ENCODE results near the gene TBPL1. TPM values are rescaled to one million over a fixed set of nuclear protein-coding genes. Genes with fewer than 3 reads are reported as not detected.
"Not testable (repeated sequence)": the region's sequence is repeated elsewhere in the genome, so short reads cannot be mapped to it uniquely, and the experiment has no call there.

The TBPL1 gene
- total and polyA plus RNA-seq, 11 donors: 9.9 to 20.3 (median 16.0) TPM

DNA sequence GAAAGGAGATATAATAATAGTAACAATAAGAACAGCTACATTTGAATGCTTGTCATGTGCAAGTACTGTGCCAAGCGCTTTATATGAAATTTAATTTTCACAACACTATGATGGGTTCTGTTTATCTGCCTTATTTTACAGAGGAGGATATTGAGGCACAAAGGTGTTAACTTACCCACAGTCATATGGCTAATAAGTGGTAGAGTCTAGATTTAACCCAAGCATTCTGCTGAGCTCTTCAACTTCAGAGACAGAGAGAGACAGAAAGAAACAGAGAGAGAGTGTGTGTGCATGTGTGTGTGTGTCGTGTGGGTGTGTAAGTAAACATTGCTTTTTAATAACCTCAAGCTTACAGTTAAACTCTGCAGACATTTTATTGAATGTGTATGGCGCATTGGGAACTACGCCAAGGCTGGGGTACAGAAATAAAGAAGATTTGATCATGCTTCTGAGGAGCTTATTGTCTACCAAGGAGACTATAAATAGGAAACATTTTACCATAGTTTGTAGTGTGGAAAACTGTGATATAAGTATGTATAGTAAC, 12.9 kb downstream of the TBPL1 start:
- TF ChIP-seq POLR2A (IDR thresholded peaks at IDR 0.05): no peak
- TF ChIP-seq, protein P1, sequence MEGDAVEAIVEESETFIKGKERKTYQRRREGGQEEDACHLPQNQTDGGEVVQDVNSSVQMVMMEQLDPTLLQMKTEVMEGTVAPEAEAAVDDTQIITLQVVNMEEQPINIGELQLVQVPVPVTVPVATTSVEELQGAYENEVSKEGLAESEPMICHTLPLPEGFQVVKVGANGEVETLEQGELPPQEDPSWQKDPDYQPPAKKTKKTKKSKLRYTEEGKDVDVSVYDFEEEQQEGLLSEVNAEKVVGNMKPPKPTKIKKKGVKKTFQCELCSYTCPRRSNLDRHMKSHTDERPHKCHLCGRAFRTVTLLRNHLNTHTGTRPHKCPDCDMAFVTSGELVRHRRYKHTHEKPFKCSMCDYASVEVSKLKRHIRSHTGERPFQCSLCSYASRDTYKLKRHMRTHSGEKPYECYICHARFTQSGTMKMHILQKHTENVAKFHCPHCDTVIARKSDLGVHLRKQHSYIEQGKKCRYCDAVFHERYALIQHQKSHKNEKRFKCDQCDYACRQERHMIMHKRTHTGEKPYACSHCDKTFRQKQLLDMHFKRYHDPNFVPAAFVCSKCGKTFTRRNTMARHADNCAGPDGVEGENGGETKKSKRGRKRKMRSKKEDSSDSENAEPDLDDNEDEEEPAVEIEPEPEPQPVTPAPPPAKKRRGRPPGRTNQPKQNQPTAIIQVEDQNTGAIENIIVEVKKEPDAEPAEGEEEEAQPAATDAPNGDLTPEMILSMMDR (IDR thresholded peaks at IDR 0.05): no peak
- Histone ChIP-seq H3K27me3 (no peaks in the 10 kb centered on the region), H3K4me1 (peaks cover 0 to 21% (median 9%) of the 10 kb centered on the region in 12 donors), H3K36me3 (no peaks in the 10 kb centered on the region), H3K4me3 (no peak overlapping the region), H3K9me3 (no peaks in the 10 kb centered on the region), H3K27ac (no peak overlapping the region)
- DNase-seq (no peak), ATAC-seq (no peak)
- intact Hi-C loops (cut with DNase I): no loop called here
- WGBS, 4 donors: 90 to 97% (median 94%) methylated on average over 4 of the region's 4 CpGs

DNA sequence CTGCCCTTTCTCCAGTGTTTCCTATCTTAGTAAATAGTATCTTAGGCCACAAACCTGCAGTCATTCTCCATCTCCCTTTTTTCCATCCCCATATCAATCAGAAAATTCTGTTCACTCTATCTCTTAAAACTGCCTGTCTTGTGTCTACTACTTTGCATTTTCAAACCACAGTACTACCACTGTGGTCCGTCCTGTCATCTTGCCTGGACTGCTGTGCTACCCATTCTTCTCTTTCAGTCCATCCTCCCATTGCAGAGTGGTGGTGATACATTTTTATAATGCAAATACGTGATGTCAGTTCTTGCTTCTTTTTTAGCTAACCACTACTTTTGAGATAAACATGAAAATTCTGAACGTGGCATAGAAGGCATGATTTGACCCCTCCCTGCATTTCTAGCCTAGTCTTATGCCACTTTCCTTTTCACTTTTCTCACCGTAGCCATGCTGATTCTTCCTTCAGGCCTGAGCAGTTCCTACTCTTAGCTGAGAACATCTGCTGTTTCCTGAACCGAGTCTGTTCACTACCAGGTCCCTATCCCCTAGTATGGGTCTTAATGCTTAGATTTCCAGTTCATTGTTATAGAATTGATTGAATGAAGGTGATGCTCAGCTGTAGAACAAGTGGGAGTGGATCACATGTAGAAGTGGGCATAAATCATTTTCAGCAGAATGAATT, 13.8 kb downstream of the TBPL1 start:
- no peaks in the 10 kb centered on the region for H3K36me3 ChIP-seq
- TF ChIP-seq, protein P1 (IDR thresholded peaks at IDR 0.05): no peak
- TF ChIP-seq POLR2A (IDR thresholded peaks at IDR 0.05): no peak
- DNase-seq: no peak
- H3K27ac ChIP-seq: no peak overlapping the region
- no peaks in the 10 kb centered on the region for H3K27me3 ChIP-seq
- H3K4me3 ChIP-seq: no peak overlapping the region
- peaks cover 0 to 22% (median 11%) of the 10 kb centered on the region in 12 donors for H3K4me1 ChIP-seq
- H3K9me3 ChIP-seq: no peaks in the 10 kb centered on the region
- intact Hi-C loops (cut with DNase I): no loop called here
- no peak for ATAC-seq
- WGBS, 4 donors: 78 to 86% (median 83%) methylated on average over 5 of the region's 5 CpGs

DNA sequence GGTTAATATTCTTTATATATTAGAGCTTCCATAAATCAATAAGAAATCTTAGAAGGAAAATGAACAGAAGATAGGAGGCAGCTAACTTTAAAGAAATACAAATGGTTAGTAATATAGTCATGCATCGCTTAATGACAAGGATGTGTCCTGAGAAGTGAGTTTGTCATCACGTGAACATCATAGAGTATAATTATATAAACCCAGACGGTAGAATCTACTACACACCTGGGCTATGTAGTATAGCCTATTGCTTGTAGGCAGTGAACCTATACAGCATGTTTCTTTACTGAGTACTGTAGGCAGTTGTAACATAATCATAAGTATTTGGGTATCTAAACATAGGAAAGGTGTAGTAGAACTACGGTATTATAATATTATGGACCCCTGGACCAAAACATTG, 14.3 kb downstream of the TBPL1 start:
- intact Hi-C loops (cut with DNase I): no loop called here
- DNase-seq (no peak), ATAC-seq (no peak)
- Histone ChIP-seq H3K9me3 (no peaks in the 10 kb centered on the region), H3K4me3 (no peak overlapping the region), H3K27ac (no peak overlapping the region), H3K4me1 (peaks cover 0 to 22% (median 11%) of the 10 kb centered on the region in 12 donors), H3K27me3 (no peaks in the 10 kb centered on the region), H3K36me3 (no peaks in the 10 kb centered on the region)
- TF ChIP-seq POLR2A (IDR thresholded peaks at IDR 0.05): no peak
- TF ChIP-seq, protein P1 (IDR thresholded peaks at IDR 0.05): no peak
- 92 to 95% (median 94%) methylated on average over 4 of the region's 4 CpGs for WGBS, 4 donors

DNA sequence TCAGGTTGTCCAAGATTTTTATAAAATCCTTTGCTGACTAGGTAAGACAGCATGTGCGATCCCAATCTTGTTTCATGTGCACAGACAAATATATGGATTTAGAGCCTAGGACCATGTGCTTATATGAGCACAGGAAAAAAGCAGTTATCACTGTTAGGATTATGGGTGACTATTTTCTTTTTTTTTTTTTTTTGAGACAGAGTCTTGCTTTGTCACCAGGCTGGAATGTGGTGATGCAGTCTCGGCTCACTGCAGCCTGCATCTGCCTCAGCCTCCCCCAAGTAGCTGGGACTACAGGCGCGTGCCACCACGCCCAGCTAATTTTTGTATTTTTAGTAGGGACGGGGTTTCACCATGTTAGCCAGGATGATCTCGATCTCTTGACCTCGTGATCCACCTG, 14.8 kb downstream of the TBPL1 start:
- H3K36me3 ChIP-seq; intact Hi-C loops (cut with DNase I); H3K27ac ChIP-seq; H3K4me3 ChIP-seq; H3K27me3 ChIP-seq; H3K9me3 ChIP-seq: not testable (repeated sequence)
- peaks cover 0 to 22% (median 11%) of the 10 kb centered on the region in 12 donors for H3K4me1 ChIP-seq
- ATAC-seq (peak in 1 of 4 donors; percentile 65), DNase-seq (peak in 1 of 5 donors; percentile 34)
- WGBS, 4 donors: 91 to 95% (median 93%) methylated on average over 8 of the region's 8 CpGs
